Panc1 (cell line): ENCODE measurements around the gene CYP2F1. TPM values are rescaled to one million over a fixed set of nuclear protein-coding genes. Genes with fewer than 3 reads are reported as not detected.

Source experiments
- ATAC-seq: fragments of 200-7000 bp; cut with Tn5 transposase; 2 replicates; pipeline ENCODE4 v1.9.1; 2020; ENCODE audit warnings: mild to moderate bottlenecking, moderate library complexity
- Bru-seq: library from RNA; stranded (reverse); fragments of 400-500 nt; gene quantifications from one replicate; lab custom pipeline; 2021; lab: Mats Ljungman, UMichigan
- BruChase-seq, 2 experiments: library from RNA; stranded (reverse); fragments of 400-500 nt; gene quantifications; one replicate each; lab custom pipeline; 2021; lab: Mats Ljungman, UMichigan
- BruUV-seq: library from RNA; stranded (reverse); fragments of 400-500 nt; replicated peaks from 2 replicates; lab custom pipeline; 2021; lab: Mats Ljungman, UMichigan
- CTCF ChIA-PET: fragments of 300-600 bp; sonication (Branson Sonifier 250); formaldehyde crosslinking; loops from one replicate; lab custom pipeline; 2022; ENCODE audit warnings: antibody characterized with exemption; lab: Charles Lee
- POLR2A ChIA-PET: fragments of 300-600 bp; sonication (Branson Sonifier 250); formaldehyde crosslinking; loops from one replicate; lab custom pipeline; 2022; ENCODE audit warnings: antibody characterized with exemption; lab: Charles Lee
- DNase-seq: peaks from one replicate; pipeline ENCODE4 v3.0.0-alpha.2; 2010; ENCODE audit warnings: low read depth, low spot score
- H3K27ac ChIP-seq: 2 replicates; pipeline ENCODE4 v1.5.1; 2011; ENCODE audit warnings: mild to moderate bottlenecking, low read length, inconsistent platforms
- H3K27me3 ChIP-seq: fragments of 200-500 bp; sonication (Bioruptor generic); 2 replicates; pipeline ENCODE4 v1.6.0; 2014; ENCODE audit warnings: low read length, inconsistent platforms; ENCODE audit not compliant: control insufficient read depth, insufficient read depth
- H3K36me3 ChIP-seq: fragments of 200-500 bp; sonication (Bioruptor generic); 2 replicates; pipeline ENCODE4 v1.5.1; 2014; ENCODE audit warnings: inconsistent platforms, mild to moderate bottlenecking, low read length, moderate library complexity; ENCODE audit not compliant: control insufficient read depth, insufficient read depth
- H3K4me1 ChIP-seq: 2 replicates; pipeline ENCODE4 v1.5.1; 2011; ENCODE audit warnings: inconsistent platforms, mild to moderate bottlenecking, low read length, moderate library complexity; ENCODE audit not compliant: control insufficient read depth, insufficient read depth
- H3K4me3 ChIP-seq, 2 experiments: 2 replicates each; pipeline ENCODE4 v1.5.1; 2011 to 2012; ENCODE audit warnings: low read depth in 2 of 2, low read length in 2 of 2, mild to moderate bottlenecking in 2 of 2, inconsistent platforms in 1 of 2, moderate library complexity in 1 of 2
- H3K9me3 ChIP-seq: fragments of 200-500 bp; sonication (Bioruptor generic); 2 replicates; pipeline ENCODE4 v1.5.1; 2014; ENCODE audit warnings: low read depth, mild to moderate bottlenecking, inconsistent platforms, low read length, moderate library complexity; ENCODE audit not compliant: control insufficient read depth, insufficient read depth
- CTCF ChIP-seq: fragments of 450-650 bp; IDR thresholded peaks from 2 replicates; pipeline ENCODE4 v1.5.1; 2017; ENCODE audit warnings: mild to moderate bottlenecking
- POLR2AphosphoS5 ChIP-seq: IDR thresholded peaks from 2 replicates; pipeline ENCODE4 v1.6.1; 2012; ENCODE audit warnings: mild to moderate bottlenecking, low read depth, low read length, moderate library complexity
- REST ChIP-seq, 2 experiments: IDR thresholded peaks; 2 replicates each; pipeline ENCODE4 v1.6.1; 2011 to 2012; ENCODE audit warnings: low read depth in 2 of 2, control low read depth in 1 of 2, low read length in 1 of 2, mild to moderate bottlenecking in 1 of 2, moderate library complexity in 1 of 2; ENCODE audit not compliant: insufficient read depth in 1 of 2
- SIN3A ChIP-seq: IDR thresholded peaks from 2 replicates; pipeline ENCODE4 v1.6.1; 2012; ENCODE audit warnings: low read depth, mild to moderate bottlenecking, low read length, moderate library complexity, borderline replicate concordance; ENCODE audit not compliant: insufficient read depth
- TCF7L2 ChIP-seq: IDR thresholded peaks from 2 replicates; pipeline ENCODE4 v1.6.1; 2011; ENCODE audit warnings: mild to moderate bottlenecking, low read depth, low read length, inconsistent platforms
- in situ Hi-C: cut with HindIII; loops from 2 replicates; pipeline ENCODE4 v1.10.0; 2016; ENCODE audit warnings: low sequenced_read_pairs, low pct_unique_long_range_greater_than_20kb
- intact Hi-C: fragments of 100-400 bp; cut with micrococcal nuclease; formaldehyde crosslinking; loops from one replicate; pipeline ENCODE4 v1.10.0; 2022; ENCODE audit not compliant: unreplicated experiment
- long read RNA-seq: library from polyadenylated mRNA; unstranded; transcript quantifications from one replicate; pipeline ENCODE4 v2.0.0, GENCODE V29; 2021; ENCODE audit not compliant: unreplicated experiment
- polyA plus RNA-seq: library from polyadenylated mRNA; unstranded; fragments of >200 nt; gene quantifications from one replicate; pipeline ENCODE4 v1.2.1, GENCODE V29; 2012; ENCODE audit warnings: missing spikeins; ENCODE audit not compliant: insufficient read length
- total RNA-seq: library from RNA; stranded (reverse); gene quantifications from one replicate; pipeline ENCODE4 v1.2.1, GENCODE V29; 2021; ENCODE audit not compliant: unreplicated experiment

CYP2F1 gene
- total RNA-seq (not detected), Bru-seq, nascent RNA (not detected), BruChase-seq, experiment 1, labeled RNA remaining after a 2-hour chase (not detected), BruChase-seq, experiment 2, labeled RNA remaining after a 6-hour chase (not detected)
- polyA plus RNA-seq: not detected
- long read RNA-seq: 0 reads

- H3K27me3 ChIP-seq: no peaks in the 10 kb centered on the region
- DNase-seq: no peak
- ChIA-PET POLR2A (no interaction called here), CTCF (no interaction called here)
- in situ Hi-C loops (no loop called here), intact Hi-C loops (no loop called here)
- no peak for TF ChIP-seq SIN3A
- TF ChIP-seq REST (IDR thresholded peaks at IDR 0.05; ENCODE audit: insufficient read depth in 1 of 2, low read depth in 2 of 2, low read length in 1 of 2): no peak
- no peak for TF ChIP-seq TCF7L2
- TF ChIP-seq POLR2AphosphoS5: no peak
- no peak for TF ChIP-seq CTCF
- no peak within 1 kb of the TSS for H3K4me3 ChIP-seq
- H3K4me1 ChIP-seq: no peaks in the 10 kb centered on the region
- no TSS peak for BruUV-seq
- no peak for ATAC-seq
- no peak within 1 kb of the TSS for H3K27ac ChIP-seq
- H3K36me3 ChIP-seq: no peaks in the 10 kb centered on the region
- H3K9me3 ChIP-seq: no peaks in the 10 kb centered on the region
Measured at GRCh38 chr19:41114132-41114531, at the start of gene CYP2F1. TSS of gene CYP2F1 (plus strand) at chr19:41114432. CDS start at chr19:41116189, 1,757 bp downstream.

- in situ Hi-C loops: no loop called here
- intact Hi-C loops: no loop called here
- DNase-seq (no peak), ATAC-seq (peak; percentile 84)
- BruUV-seq: no TSS peak
- Histone ChIP-seq H3K27ac (no peak overlapping the region), H3K4me3 (peak overlapping the region in 1 of 2 experiments; percentile 24; a peak in 1 of 4 replicates), H3K9me3 (no peaks in the 10 kb centered on the region), H3K36me3 (no peaks in the 10 kb centered on the region), H3K4me1 (no peaks in the 10 kb centered on the region), H3K27me3 (peaks cover 6% of the 10 kb centered on the region; the same call in 1 of the 2 replicates)
- ChIA-PET POLR2A (no interaction called here), CTCF (no interaction called here)
- TF ChIP-seq POLR2AphosphoS5: no peak
- no peak for TF ChIP-seq TCF7L2
- no peak for TF ChIP-seq SIN3A
- no peak for TF ChIP-seq REST (IDR thresholded peaks at IDR 0.05; ENCODE audit: insufficient read depth in 1 of 2, low read depth in 2 of 2, low read length in 1 of 2)
- TF ChIP-seq CTCF: no peak
Measured at GRCh38 chr19:41064974-41065569, 49.2 kb upstream of the CYP2F1 start.
